GM12891 (cell line): Measurements from ENCODE around the gene SAMD4B.

Source experiments
- PAX5 ChIP-seq: IDR thresholded peaks from 2 replicates; pipeline ENCODE4 v1.6.1; 2011; ENCODE audit warnings: low read length, moderate library complexity, mild to moderate bottlenecking; ENCODE audit not compliant: insufficient read depth, severe bottlenecking
- POLR2A ChIP-seq: IDR thresholded peaks from 2 replicates; pipeline ENCODE4 v1.6.1; 2011; ENCODE audit warnings: low read depth, low read length, control low read depth
- POLR2AphosphoS5 ChIP-seq: IDR thresholded peaks from 2 replicates; pipeline ENCODE4 v1.6.1; 2011; ENCODE audit warnings: low read depth, low read length, control low read depth
- TAF1 ChIP-seq: IDR thresholded peaks from 2 replicates; pipeline ENCODE4 v1.6.1; 2011; ENCODE audit warnings: low read depth, low read length, control low read depth

GRCh38 chr19:39379865-39380396 is 37.7 kb downstream of the SAMD4B start:
- no peak for TF ChIP-seq POLR2A
- TF ChIP-seq POLR2AphosphoS5 = no peak
- no peak for TF ChIP-seq PAX5
- TF ChIP-seq TAF1 = no peak
